ENCODE results near the gene MSI2. TPM values are rescaled to one million over a fixed set of nuclear protein-coding genes. Genes with fewer than 3 reads are reported as not detected.

The MSI2 gene
- total and polyA plus RNA-seq, 2 donors (not counting 1 experiment from before 2014, with no cell fraction given) = 16.1 to 196 TPM

DNA sequence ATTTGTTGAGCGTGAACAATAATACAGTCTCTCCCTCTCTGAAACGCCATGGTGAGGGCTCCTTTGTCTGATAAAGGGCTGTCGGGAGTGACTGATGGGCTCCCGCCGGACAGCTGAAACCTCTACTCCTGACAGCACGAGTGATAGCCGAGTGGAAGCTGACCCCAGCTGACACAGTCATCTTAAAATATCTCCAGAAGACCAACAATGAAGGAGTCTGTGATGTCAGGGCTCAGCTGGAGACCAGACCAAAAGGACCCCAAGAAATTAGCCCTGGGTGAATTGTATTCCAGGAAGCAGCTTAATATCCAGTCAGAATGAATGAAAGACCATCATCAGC, 466.4 kb downstream of the MSI2 start:
- no peak for TF ChIP-seq EZH2 (IDR thresholded peaks at IDR 0.05; ENCODE audit: borderline replicate concordance, insufficient read depth, low read depth, low read length, poor library complexity, severe bottlenecking)
- TF ChIP-seq, protein P1, sequence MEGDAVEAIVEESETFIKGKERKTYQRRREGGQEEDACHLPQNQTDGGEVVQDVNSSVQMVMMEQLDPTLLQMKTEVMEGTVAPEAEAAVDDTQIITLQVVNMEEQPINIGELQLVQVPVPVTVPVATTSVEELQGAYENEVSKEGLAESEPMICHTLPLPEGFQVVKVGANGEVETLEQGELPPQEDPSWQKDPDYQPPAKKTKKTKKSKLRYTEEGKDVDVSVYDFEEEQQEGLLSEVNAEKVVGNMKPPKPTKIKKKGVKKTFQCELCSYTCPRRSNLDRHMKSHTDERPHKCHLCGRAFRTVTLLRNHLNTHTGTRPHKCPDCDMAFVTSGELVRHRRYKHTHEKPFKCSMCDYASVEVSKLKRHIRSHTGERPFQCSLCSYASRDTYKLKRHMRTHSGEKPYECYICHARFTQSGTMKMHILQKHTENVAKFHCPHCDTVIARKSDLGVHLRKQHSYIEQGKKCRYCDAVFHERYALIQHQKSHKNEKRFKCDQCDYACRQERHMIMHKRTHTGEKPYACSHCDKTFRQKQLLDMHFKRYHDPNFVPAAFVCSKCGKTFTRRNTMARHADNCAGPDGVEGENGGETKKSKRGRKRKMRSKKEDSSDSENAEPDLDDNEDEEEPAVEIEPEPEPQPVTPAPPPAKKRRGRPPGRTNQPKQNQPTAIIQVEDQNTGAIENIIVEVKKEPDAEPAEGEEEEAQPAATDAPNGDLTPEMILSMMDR (IDR thresholded peaks at IDR 0.05) = no peak
- H3K4me3 Mint-ChIP-seq = no peak overlapping the region
- peaks cover 33% of the 10 kb centered on the region for H3K4me1 Mint-ChIP-seq
- H3K9me3 Mint-ChIP-seq (ENCODE audit: insufficient read depth) = no peaks in the 10 kb centered on the region
- Histone ChIP-seq H3K79me2 (ENCODE audit: control insufficient read depth, insufficient read depth, low read length) (no peaks in the 10 kb centered on the region), H3K4me3 (ENCODE audit: control extremely low read depth in 1 of 5, extremely low read depth in 1 of 5, insufficient read depth in 1 of 5, low read depth in 2 of 5, low read length in 4 of 5) (no peak overlapping the region), H2AFZ (ENCODE audit: insufficient read depth, low read depth, low read length, poor library complexity, severe bottlenecking) (no peak overlapping the region), H3K27ac (ENCODE audit: low read length in 2 of 2) (no peak overlapping the region), H3K36me3 (replicated peaks in 1 of 2; ENCODE audit: control extremely low read depth in 1 of 2, control insufficient read depth in 1 of 2, extremely low read depth in 1 of 2, insufficient read depth in 2 of 2, low read length in 1 of 2) (no peaks in the 10 kb centered on the region), H3K9ac (ENCODE audit: low read length) (no peak overlapping the region), H3K9me3 (ENCODE audit: control extremely low read depth in 1 of 3, control insufficient read depth in 2 of 3, insufficient read depth in 1 of 3, low read length in 2 of 3) (no peaks in the 10 kb centered on the region), H3K4me2 (replicated peaks; ENCODE audit: low read depth, low read length, poor library complexity, severe bottlenecking) (no peak overlapping the region), H4K20me1 (ENCODE audit: control insufficient read depth, insufficient read depth, low read length, poor library complexity, severe bottlenecking) (no peaks in the 10 kb centered on the region), H3K27me3 (replicated peaks in 1 of 4; ENCODE audit: control extremely low read depth in 1 of 4, control insufficient read depth in 3 of 4, insufficient read depth in 4 of 4, low read length in 3 of 4) (peaks cover 0 to 18% (median 7%) of the 10 kb centered on the region in 4 experiments), H3K4me1 (ENCODE audit: control insufficient read depth in 2 of 2, insufficient read depth in 2 of 2, low read length in 2 of 2) (peaks cover 26 to 35% of the 10 kb centered on the region in 2 donors)
- ChIA-PET CTCF (no interaction called here), POLR2A (no interaction called here)
- intact Hi-C loops (cut with micrococcal nuclease) = no loop called here
- DNase-seq = no peak
- peaks cover 14% of the 10 kb centered on the region for H3K27me3 Mint-ChIP-seq
- no peak overlapping the region for H3K27ac Mint-ChIP-seq
- WGBS (ENCODE audit: insufficient coverage) = 86% methylated on average over 7 of the region's 7 CpGs
- no peak for ATAC-seq (ENCODE audit: low read depth)

DNA sequence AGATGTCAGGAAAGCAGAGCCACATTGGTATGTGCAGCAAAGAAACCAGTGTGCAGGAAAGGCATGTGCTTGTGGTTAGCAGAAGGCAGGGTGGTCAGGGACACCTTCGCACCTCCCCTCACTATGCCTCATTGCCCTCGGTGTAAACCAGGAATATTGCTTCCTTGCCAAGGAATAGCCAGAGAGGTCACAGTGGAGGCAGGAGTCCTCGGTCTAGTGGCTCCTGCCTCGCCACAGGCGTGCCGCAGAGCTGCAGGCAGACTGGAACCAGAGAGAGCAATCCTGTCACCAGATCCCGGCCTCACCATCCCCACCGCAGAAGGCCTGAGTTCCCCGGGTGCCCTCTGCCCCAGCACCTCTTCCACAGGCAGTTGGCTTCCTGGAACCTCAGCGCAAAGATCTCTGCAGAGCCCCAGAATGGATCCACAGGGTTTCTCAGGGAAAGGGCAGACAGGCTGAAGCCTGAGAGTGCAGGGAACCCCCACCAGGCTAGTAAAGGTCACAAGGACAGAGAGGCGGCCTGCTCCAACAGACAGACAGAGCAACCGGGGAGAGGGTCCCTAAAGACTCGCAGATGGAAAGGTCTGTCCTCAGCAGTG, 467.2 kb downstream of the MSI2 start:
- ATAC-seq (ENCODE audit: low read depth) (no peak), DNase-seq (no peak)
- CTCF ChIA-PET = no interaction called here
- Mint-ChIP-seq H3K9me3 (ENCODE audit: insufficient read depth) (no peaks in the 10 kb centered on the region), H3K27me3 (peaks cover 13% of the 10 kb centered on the region), H3K4me1 (peaks cover 33% of the 10 kb centered on the region), H3K27ac (no peak overlapping the region), H3K4me3 (peak overlapping the region; percentile 19)
- Histone ChIP-seq H3K27me3 (replicated peaks in 1 of 4; ENCODE audit: control extremely low read depth in 1 of 4, control insufficient read depth in 3 of 4, insufficient read depth in 4 of 4, low read length in 3 of 4) (peaks cover 0 to 18% (median 7%) of the 10 kb centered on the region in 4 experiments), H3K4me3 (ENCODE audit: control extremely low read depth in 1 of 5, extremely low read depth in 1 of 5, insufficient read depth in 1 of 5, low read depth in 2 of 5, low read length in 4 of 5) (no peak overlapping the region), H4K20me1 (ENCODE audit: control insufficient read depth, insufficient read depth, low read length, poor library complexity, severe bottlenecking) (no peaks in the 10 kb centered on the region), H2AFZ (ENCODE audit: insufficient read depth, low read depth, low read length, poor library complexity, severe bottlenecking) (peak overlapping the region; percentile 47), H3K9ac (ENCODE audit: low read length) (no peak overlapping the region), H3K9me3 (ENCODE audit: control extremely low read depth in 1 of 3, control insufficient read depth in 2 of 3, insufficient read depth in 1 of 3, low read length in 2 of 3) (no peaks in the 10 kb centered on the region), H3K4me2 (replicated peaks; ENCODE audit: low read depth, low read length, poor library complexity, severe bottlenecking) (peak overlapping the region; percentile 57), H3K36me3 (replicated peaks in 1 of 2; ENCODE audit: control extremely low read depth in 1 of 2, control insufficient read depth in 1 of 2, extremely low read depth in 1 of 2, insufficient read depth in 2 of 2, low read length in 1 of 2) (no peaks in the 10 kb centered on the region), H3K4me1 (ENCODE audit: control insufficient read depth in 2 of 2, insufficient read depth in 2 of 2, low read length in 2 of 2) (peaks cover 26 to 35% of the 10 kb centered on the region in 2 donors), H3K27ac (ENCODE audit: low read length in 2 of 2) (no peak overlapping the region), H3K79me2 (ENCODE audit: control insufficient read depth, insufficient read depth, low read length) (no peaks in the 10 kb centered on the region)
- POLR2A ChIA-PET = interaction anchor here (0.7 kb wide), 1 partner anchor 204 kb away, joined by 3 read pairs; no protein-coding TSS in a partner anchor
- 64% methylated on average over 12 of the region's 13 CpGs for WGBS (ENCODE audit: insufficient coverage)
- TF ChIP-seq, protein P1 (IDR thresholded peaks at IDR 0.05) = no peak
- no peak for TF ChIP-seq EZH2 (IDR thresholded peaks at IDR 0.05; ENCODE audit: borderline replicate concordance, insufficient read depth, low read depth, low read length, poor library complexity, severe bottlenecking)
- intact Hi-C loops (cut with micrococcal nuclease) = no loop called here

Data from B cell (primary cell).